HG02943 (cell line): ENCODE measurements around the gene CBX8.

Source experiments
- ATAC-seq: cut with Tn5 transposase; IDR thresholded peaks from one replicate; pipeline ENCODE4 v1.9.1; 2021; ENCODE audit warnings: mild to moderate bottlenecking, low read depth, moderate library complexity; ENCODE audit not compliant: unreplicated experiment

Gene CBX8

DNA sequence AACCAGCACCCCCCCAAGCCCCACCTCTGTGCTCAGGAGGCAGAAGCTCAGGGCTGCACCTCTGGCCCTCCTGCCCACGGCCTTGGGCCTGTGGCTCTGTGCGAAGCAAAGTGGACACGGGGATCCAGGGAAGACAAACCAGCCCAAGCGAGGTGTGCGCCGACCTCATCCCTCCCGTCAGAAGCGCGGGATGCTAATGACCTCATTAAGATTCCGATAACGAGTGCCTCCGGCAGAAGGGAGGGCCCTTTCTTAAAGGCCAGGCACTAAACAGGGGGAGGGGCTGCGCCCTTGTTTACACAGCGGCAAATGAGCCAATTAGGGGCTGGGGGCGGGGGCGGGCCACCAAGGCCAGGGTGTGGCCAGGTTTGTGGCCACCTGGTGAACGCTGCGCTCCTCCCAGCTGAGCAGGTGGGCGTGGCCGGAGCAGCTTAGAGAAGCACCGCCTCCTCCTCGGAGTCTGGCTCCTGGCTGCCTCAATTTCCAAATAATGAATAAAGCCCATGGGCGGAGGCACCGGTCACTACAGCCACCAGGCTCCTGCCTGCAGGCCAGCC lies 39.2 kb upstream of the CBX8 start:
- ATAC-seq: no peak

DNA sequence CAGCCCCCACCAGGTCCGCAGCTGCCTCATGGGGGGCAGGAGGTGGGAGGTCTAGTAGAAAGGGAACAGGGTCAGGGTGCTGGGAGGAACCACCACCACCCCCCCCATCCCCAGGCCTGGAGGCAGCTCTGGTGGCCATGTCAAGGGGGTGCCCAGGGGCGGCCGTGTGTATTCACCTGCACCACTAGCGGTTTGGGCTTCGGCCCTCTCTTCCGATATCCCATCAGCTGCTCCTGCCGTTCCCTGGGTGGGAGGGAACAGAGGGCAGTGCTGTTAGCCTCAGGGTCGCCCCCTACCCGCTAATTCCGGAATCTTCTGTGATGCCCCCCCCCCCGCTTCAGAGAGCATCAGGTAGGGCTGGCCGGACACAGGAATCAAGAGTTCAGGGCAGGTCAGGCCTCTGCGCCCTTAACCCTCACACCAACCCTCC lies 38.6 kb upstream of the CBX8 start:
- ATAC-seq: no peak

DNA sequence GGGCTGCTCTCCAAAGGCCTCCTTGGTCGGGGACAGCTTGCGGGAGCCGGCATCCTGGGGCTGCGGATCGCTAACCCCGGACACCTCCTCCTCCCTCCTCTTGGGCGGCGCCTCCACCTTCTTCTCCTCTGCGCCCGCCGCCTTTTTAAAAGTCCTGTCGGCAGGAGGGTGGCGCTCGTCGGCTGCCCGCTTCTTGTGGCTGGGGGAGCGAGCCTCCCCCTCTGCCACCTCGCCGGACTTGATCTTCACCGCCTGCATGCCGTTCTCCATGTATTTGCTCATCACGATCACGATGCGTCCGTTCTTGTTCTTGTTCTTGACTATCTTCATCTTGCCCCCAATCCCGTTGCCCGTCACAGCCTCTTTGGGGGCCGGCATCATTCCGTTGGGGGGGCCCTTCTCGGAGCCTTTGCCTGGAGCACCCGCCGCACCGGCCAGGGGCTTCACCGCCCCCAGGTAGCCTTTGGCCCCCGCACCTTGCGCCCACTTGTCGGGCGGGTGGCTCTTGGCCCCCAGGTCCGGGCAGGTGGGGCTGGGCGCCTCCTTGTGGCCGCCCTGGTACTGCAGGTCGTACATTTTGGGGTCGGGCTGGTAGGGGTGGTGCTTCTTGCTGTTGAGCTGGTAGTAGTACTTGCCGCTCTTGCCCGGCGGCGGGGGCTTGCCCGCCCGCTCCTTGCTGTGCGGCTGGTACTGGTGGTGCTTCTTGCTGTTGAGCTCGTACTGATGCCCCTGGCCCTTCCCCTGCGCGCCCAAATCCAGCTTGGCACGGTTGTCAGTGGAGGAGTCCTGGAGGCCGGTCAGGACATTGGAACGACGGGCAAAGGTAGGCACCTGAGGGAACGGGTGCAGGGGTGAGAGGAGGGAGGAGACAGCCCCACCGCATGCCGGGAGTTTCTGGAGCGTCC lies 37.9 kb upstream of the CBX8 start:
- no peak for ATAC-seq

GRCh38 chr17:79833744-79834564 lies 37.1 kb upstream of the CBX8 start:
- no peak for ATAC-seq

DNA sequence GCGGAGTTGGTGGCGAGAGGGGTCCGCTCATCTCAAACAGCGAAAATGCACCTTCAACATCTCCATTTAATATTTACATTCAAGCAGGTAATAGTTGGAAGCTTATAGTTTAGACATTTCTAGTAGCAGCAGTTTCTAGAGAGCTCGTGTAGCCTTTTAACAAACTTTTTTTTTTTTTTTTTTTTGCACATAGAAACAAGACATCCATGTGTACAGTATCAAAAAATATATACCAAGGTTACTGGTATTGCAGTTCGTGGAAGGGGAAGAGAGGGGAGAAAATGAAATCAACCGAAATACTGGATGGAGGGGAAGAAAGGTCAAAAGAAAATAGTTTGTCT lies 36.2 kb upstream of the CBX8 start:
- ATAC-seq: no peak

DNA sequence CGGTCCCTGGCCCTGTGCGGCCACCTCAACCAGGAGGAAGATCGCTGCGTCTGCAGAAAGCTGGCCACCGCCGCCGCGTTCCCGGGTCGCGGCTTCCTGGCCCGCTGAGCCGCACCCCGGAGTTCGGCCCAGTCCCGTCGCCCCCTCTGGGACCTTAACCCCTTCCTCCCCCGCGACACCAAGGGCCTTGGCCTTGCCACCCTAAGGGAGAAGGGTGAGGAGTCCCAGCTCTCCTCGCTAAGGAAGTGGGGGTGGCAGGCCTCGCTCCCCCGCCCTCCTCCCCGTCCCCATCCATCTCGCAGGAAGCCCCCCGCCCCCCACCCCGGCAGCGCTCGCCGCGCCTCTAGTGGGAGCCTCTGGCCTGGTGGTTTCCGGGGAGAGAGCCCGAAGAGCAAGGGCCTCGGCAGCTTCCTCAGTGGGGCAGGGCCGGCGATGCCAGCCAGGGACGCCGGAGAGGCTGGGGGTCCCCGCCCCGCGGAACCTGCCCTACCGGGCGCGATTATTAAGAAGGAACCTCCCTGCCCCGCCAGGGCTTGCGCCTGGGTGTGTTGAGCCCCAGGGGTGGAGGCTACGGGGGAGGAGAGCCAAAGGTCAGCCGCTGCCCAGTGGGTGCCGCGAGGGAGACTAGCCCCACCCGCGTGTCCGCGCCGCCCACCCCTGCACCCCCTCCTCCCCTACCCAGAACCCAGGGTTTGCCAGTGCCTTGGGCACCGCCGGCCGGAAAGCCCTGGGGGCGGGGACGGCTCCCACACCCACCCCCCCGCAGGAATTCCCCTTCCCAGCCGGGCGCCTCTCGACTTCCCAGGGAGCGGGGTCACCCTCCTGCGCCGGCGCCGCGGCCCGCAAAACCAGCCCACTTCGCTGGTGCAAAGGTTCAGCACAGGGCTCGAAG lies 35.6 kb upstream of the CBX8 start:
- ATAC-seq: no peak

DNA sequence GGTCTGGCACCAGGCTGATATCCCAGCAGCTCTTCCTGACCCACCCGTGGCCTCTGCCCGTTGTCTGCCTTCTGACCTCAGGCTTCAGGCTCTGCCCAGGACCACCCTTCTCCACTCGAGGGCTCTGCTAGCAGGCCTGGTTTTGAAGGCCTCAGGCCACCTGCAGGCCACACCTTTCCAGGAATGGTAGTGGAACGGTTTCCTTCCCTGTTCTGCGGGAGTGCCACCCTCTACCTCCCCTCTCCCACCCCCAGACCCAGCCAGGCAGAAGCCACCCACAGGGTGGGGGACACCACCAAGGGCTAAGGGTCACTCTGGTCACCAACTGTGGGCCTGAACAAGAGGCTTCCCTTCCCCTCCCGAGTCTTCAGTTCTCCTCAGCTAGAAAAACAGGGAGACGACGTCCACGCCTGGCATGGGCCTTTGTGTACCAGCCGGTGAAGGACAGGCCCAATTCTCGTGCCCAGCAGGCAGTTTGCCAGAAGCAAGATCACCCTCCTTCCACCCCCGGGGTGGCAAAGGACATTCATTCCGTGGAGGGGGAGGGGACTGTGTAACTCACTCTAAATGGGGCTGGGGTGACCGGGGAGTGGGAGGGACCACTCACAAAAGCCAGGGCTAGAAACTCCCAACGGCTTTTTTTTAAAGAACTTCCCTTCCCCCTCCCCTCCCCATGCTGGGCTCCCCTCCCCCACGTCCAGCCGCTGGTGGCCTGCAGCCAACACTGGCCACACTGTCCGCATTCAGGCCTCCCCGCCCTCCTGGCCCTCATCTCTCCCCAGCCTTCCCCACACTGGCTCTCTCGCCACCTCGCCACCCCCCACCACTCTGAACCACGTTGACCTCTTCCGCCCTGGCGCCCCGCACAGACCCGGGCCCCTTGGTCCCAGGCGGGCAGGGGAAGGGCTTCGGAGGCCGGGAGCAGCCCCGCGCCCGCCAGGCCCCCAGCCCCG lies 34.7 kb upstream of the CBX8 start:
- ATAC-seq: no peak

DNA sequence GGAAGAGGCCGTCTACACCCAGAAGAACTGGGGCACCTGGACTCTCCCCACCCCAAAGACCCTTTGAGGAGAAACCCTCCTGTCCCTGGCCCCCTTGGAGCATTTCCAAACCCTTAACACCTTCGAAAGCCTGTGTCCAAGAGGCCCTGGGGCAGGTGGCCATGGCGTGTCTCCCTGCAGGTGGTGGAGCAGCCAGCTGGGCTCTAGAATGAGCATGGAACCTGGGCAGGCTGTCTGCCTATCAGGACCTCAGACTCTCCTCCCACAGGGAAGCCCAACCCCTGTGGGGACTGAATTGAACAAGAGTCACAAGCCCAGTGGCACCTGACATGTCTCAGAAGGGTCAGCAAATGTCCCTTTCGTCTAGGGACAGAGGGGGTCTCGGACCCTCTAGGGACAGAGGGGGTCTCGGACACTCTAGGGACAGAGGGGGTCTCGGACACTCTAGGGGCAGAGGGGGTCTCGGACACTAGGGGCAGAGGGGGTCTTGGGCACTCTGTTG lies 33.9 kb upstream of the CBX8 start:
- ATAC-seq: no peak

- ATAC-seq: no peak
Measured at GRCh38 chr17:79830303-79830702, 33.4 kb upstream of the CBX8 start.

GRCh38 chr17:79829457-79829856 lies 32.6 kb upstream of the CBX8 start:
- ATAC-seq: no peak

DNA sequence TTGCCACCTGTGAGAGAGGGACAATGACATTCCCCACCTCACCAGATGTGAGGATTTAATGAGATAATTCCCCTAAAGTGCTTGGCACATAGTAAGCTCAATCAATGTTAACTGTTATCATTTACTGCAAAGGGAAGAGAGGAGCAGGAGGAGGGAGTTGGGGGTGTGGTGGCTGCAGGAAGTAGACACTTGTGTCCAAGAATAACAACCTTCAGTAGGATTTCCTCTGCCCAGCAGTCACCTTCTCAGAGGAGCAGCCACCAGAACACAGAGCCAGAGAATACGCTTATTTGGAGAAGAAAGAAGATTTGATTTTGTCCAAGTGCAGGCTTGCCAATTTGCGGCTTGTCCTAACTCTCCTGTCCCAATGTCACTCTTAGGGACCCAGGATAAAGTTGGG lies 32.1 kb upstream of the CBX8 start:
- ATAC-seq: no peak

DNA sequence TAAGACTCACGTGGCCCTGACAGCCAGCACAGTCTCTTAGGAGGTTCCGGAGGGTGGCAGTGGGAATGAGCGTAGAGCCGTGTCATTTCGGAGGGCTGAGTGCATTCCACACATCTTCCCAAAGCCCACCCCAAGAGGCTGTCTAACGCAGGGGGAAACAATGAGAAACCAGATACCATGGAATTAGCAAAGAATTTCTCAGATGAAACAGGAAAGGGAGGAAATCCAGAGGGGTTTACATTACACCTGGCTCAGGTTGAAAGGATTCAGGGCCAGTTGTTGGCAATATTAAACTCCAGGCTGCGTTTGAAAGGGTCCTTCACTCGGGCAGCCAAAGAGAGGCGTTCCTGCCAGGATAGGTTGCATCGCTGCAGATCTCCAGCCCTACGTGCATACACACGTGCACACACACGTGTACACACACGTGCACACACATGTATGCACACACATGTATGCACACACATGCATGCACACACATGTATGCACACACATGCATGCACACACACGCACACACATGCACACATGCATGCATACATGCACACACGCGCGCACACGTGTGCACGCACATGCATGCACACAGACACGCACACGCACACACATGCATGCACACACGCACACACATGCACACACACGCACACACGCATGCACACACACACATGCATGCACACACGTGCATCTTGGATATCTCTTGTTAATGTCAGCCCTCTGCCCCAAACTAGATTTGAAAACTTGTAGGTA lies 30.1 kb upstream of the CBX8 start:
- ATAC-seq: no peak

DNA sequence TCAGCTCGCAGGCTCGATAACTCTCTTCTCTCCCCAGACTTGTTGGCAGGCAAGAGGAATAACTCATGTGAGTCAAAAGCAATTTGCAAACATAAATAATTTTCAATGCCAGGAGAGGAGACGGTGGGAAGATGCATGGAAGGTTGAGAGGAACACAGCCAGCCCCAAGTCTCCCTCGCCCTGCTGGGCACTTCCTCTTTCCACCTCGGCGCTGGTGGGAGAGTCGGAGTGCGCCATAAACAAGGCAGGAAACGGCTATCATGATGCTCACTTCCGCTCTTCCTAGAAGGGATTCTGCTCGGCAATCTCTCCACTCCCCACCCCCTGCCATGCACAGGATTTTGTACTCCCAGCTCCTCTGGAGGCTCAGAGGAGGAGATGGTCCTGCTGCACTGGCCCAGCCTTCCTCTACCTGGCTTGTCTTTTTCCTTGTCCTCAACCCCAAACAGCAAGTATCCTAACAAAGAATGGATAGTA lies 29.4 kb upstream of the CBX8 start:
- no peak for ATAC-seq

- ATAC-seq: no peak
Measured at GRCh38 chr17:79825580-79825921, 28.7 kb upstream of the CBX8 start.

GRCh38 chr17:79824893-79825579 lies 28.2 kb upstream of the CBX8 start:
- no peak for ATAC-seq

GRCh38 chr17:79824234-79824633 lies 27.4 kb upstream of the CBX8 start:
- no peak for ATAC-seq

DNA sequence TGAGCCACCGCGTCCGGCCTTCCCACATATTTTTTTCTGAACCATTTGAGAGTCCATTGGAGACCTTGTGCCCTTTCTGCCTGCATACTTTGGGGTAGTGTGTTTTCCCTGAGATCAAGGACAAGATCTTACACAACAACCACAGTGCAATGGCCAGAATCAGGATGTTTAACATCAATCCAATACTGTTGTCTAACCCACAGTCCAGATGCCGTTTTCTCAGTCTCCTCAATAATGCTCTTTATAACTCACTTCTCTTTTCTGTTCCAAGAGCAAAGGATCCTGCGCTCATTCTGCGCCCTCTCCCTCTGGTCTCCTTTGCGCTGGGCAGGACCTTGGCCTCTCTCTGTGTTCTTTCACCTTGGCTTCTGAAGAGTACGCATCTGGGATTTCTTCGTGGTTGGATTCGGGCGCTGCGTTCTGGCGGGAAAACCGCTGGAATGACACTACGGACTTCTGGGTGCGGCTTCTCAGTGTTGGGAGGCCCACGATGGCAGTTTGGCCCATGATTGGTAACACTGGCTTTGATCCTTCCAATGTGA lies 25.8 kb upstream of the CBX8 start:
- no peak for ATAC-seq
